HFFc6 (cell line): ENCODE data around the gene PIN1. TPM values are rescaled to one million over a fixed set of nuclear protein-coding genes. Genes with fewer than 3 reads are reported as not detected.
A peak's percentile ranks its signal among the peaks of the same experiment; 100 is the strongest.

Experiments
- DNase-seq: peaks from one replicate; pipeline ENCODE4 v3.0.0-alpha.2; 2018
- H3K27ac Mint-ChIP-seq: 2 replicates; pipeline ENCODE4 v1.8.0; 2020; ENCODE audit warnings: mild to moderate bottlenecking, mixed read lengths
- H3K27me3 Mint-ChIP-seq: 2 replicates; pipeline ENCODE4 v1.8.0; 2021; ENCODE audit warnings: mild to moderate bottlenecking, moderate library complexity, mixed read lengths; ENCODE audit not compliant: insufficient read depth
- H3K36me3 Mint-ChIP-seq: 2 replicates; pipeline ENCODE4 v1.8.0; 2021; ENCODE audit warnings: low read depth, mixed read lengths
- H3K4me1 Mint-ChIP-seq: 2 replicates; pipeline ENCODE4 v1.8.0; 2020; ENCODE audit warnings: low read depth, mixed read lengths
- H3K4me3 Mint-ChIP-seq: 2 replicates; pipeline ENCODE4 v1.8.0; 2020; ENCODE audit warnings: mild to moderate bottlenecking, moderate library complexity, mixed read lengths
- H3K9me3 Mint-ChIP-seq: 2 replicates; pipeline ENCODE4 v1.8.0; 2020; ENCODE audit warnings: mild to moderate bottlenecking, mixed read lengths
- total RNA-seq, 6 experiments: library from RNA; stranded (reverse); fragmentation: NEBNext Ultra II Directional; extraction: Animal tissue kit (Norgen Biotek cat#: 25700); gene quantifications; 2 replicates in 1 of 6; 3 replicates in 5 of 6; pipeline ENCODE4 v1.2.3, GENCODE V29; 2021
- TF ChIP-seq, protein P1 (sequence below): fragments of 200-600 bp; sonication (generic); IDR thresholded peaks from 2 replicates; pipeline ENCODE4 v1.5.0; 2021; ENCODE audit warnings: antibody characterized with exemption, mild to moderate bottlenecking

The PIN1 gene
- total RNA-seq, 6 experiments from 2014 or later, result 113 to 153 (median 120) TPM

DNA sequence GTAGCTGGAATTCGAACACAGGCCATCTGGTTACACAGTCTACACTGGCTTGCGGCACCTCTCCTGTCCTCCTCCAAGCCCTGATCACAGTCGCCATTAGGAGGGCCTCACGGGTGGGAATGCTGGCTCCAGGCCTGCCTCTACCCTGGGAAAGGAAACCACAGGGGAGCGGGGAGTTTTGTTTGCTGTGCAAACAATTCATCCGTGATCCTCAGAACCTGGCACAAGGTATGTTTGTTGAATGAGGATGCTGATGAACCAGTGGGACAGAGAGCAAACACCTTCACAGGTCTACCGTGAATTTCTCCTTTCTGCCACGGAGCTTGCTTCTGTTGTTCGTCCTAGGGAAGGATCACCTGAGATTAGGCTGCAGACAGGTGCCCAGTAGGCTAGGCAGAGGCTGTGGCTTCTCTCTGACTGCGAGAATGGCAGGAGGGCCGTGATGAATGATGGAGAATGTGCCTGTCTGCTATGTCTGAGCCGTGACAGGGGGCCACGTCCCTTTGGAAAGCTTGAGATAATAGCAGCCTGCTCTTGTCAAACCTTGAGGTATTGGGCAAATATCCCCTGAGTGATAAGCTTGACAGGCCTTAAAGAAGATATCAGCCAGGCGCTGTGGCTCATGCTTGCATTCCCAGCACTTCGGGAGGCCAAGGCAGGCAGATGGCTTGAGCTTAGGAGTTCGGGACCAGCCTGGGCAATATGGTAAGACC is 36.7 kb downstream of the PIN1 start:
- TF ChIP-seq, protein P1, sequence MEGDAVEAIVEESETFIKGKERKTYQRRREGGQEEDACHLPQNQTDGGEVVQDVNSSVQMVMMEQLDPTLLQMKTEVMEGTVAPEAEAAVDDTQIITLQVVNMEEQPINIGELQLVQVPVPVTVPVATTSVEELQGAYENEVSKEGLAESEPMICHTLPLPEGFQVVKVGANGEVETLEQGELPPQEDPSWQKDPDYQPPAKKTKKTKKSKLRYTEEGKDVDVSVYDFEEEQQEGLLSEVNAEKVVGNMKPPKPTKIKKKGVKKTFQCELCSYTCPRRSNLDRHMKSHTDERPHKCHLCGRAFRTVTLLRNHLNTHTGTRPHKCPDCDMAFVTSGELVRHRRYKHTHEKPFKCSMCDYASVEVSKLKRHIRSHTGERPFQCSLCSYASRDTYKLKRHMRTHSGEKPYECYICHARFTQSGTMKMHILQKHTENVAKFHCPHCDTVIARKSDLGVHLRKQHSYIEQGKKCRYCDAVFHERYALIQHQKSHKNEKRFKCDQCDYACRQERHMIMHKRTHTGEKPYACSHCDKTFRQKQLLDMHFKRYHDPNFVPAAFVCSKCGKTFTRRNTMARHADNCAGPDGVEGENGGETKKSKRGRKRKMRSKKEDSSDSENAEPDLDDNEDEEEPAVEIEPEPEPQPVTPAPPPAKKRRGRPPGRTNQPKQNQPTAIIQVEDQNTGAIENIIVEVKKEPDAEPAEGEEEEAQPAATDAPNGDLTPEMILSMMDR, result no peak
- Mint-ChIP-seq H3K27me3 (peaks cover 20% of the 10 kb centered on the region), H3K9me3 (no peaks in the 10 kb centered on the region), H3K4me1 (no peaks in the 10 kb centered on the region), H3K4me3 (no peak overlapping the region), H3K36me3 (no peaks in the 10 kb centered on the region), H3K27ac (no peak overlapping the region)
- no peak for DNase-seq

DNA sequence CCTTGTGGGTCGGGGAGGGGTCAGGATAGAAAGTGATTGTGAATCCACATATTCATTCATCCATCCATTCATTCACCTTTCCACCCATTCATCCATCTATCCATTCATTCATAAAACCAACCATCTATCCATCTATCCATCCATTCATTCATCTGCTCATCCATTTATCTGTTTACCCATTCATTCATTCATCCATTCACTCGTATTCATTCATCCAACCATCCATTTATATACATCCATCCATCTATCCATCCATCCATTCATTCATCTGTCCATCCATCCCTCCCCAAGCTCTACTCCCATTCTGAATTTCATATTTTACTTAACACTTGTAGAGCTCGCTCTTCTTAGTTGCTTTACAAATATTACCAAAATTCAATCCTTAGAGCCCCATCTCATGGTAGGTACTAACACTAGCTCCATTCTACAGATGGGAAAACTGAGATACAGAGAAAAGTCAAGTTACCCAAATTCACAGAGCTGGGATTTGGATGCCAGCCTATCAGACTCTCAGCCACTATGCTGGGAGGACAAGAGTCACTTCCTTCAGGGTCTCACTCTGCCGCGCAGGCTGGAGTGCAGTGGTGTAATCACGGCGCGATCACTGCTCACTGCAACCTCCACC is 37.6 kb downstream of the PIN1 start:
- Mint-ChIP-seq H3K27ac (no peak overlapping the region), H3K36me3 (no peaks in the 10 kb centered on the region), H3K9me3 (no peaks in the 10 kb centered on the region), H3K4me1 (peaks cover under 1% of the 10 kb centered on the region), H3K27me3 (peaks cover 20% of the 10 kb centered on the region), H3K4me3 (no peak overlapping the region)
- TF ChIP-seq, protein P1, result no peak
- no peak for DNase-seq

DNA sequence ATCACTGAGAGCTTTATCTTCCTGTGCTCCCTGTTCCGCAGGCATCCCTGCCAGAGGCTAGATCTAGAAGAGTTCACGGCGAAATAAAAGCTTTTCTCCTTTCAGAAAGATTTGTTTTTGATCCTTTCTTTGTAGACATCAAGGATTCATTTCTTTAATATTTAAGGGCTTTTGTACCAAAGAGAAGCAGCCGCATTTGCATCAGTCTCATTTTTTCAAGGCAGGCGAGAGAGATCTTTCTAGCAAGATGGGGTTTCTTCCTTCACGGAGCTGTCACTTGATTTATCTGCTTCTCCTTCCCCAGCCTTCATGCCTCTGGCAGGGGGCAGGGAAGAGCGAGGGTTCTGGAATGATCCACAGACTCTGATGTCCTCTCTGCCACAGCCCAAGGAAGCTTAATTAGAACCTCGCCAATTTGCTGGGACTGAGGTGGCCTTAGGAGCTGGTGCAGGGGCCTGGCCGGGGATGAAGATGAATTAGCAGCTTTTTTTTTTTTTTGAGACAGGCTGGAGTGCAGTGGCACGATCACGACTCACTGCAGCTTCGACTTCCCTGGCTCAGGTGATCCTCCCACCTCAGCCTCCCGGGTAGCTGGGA is 40.0 kb downstream of the PIN1 start:
- Mint-ChIP-seq H3K4me3 (no peak overlapping the region), H3K4me1 (peaks cover 10% of the 10 kb centered on the region), H3K27me3 (peaks cover 20% of the 10 kb centered on the region), H3K9me3 (no peaks in the 10 kb centered on the region), H3K27ac (no peak overlapping the region), H3K36me3 (no peaks in the 10 kb centered on the region)
- TF ChIP-seq, protein P1, result no peak
- DNase-seq, result no peak

DNA sequence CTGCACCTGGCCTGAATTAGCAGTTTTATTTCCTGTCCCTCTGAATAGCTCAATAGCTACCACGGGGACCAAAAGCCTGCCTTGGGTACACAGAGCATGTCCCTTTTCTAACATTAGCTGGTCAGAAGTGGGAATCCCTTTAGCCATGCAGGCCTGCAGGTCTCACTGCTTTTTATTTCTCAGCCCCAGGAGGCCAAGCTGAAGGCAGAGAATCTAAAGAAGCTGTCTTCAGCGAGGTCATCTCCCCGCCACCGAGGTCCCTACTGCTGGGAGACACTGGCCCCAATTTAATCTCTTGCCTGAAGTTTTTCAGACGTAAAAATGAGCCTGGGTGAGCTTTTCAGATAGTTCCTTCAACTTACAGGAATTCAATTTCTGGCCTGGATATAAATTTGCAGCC is 40.7 kb downstream of the PIN1 start:
- no peaks in the 10 kb centered on the region for H3K36me3 Mint-ChIP-seq
- no peak overlapping the region for H3K4me3 Mint-ChIP-seq
- H3K9me3 Mint-ChIP-seq, result no peaks in the 10 kb centered on the region
- peaks cover 20% of the 10 kb centered on the region for H3K27me3 Mint-ChIP-seq
- DNase-seq, result no peak
- TF ChIP-seq, protein P1, result no peak
- no peak overlapping the region for H3K27ac Mint-ChIP-seq
- peaks cover 10% of the 10 kb centered on the region for H3K4me1 Mint-ChIP-seq

DNA sequence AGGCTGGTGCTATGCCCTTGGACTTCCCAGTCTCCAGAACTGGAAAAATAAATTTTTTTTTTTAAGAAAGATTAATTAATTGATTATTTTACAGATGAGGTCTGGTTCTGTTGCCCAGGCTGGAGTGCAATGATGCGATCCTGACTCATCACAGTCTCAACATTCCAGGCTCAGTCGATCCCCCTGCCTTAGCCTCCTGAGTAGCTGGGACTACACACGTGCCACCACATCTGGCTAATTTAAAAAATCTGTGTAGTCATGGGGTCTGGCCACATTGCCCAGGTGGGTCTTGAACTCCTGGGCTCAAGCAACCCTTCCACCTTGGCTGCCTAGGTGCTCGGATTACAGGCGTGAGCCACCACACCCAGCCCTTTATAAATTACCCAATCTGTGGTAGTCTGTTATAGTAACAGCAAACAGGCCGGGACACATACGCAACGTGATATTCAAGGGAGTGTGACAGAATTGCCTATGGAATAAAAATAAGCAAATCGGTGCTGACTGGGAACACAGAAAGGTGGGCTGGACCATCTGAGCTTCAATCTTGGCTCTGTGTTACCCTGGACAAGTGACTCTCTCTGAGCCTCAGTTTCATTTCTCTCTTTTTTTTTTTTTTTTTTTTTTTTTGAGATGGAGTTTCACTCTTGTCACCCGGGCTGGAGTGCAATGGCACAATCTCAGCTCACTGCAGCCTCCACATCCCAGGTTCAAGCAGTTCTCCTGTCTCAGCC is 42.8 kb downstream of the PIN1 start:
- Mint-ChIP-seq H3K4me1 (peaks cover 10% of the 10 kb centered on the region), H3K36me3 (no peaks in the 10 kb centered on the region), H3K4me3 (no peak overlapping the region), H3K9me3 (no peaks in the 10 kb centered on the region), H3K27ac (no peak overlapping the region), H3K27me3 (peaks cover 5% of the 10 kb centered on the region; the same call in 1 of the 2 replicates)
- TF ChIP-seq, protein P1, result no peak
- DNase-seq, result peak; percentile 39
